HFF-Myc (cell line): ENCODE data around the gene PRPF19.

ENCODE experiments used
- DNase-seq: peaks from one replicate; pipeline ENCODE4 v3.0.0-alpha.2; 2011; ENCODE audit warnings: low read depth; ENCODE audit errors: extremely low read depth
- H3K4me3 ChIP-seq: replicated peaks from 2 replicates; pipeline ENCODE4 v1.5.1; 2011; ENCODE audit warnings: low read depth, mild to moderate bottlenecking, control low read depth, low read length
- CTCF ChIP-seq: IDR thresholded peaks from 2 replicates; pipeline ENCODE4 v1.5.1; 2012; ENCODE audit warnings: mild to moderate bottlenecking, low read depth, low read length, control low read depth; ENCODE audit errors: missing control alignments

Gene PRPF19

GRCh38 chr11:60929764-60930163 is 23.4 kb upstream of the PRPF19 start:
- H3K4me3 ChIP-seq: no peak overlapping the region
- TF ChIP-seq CTCF: no peak
- DNase-seq: no peak

- no peak for TF ChIP-seq CTCF
- H3K4me3 ChIP-seq: no peak overlapping the region
- no peak for DNase-seq
These were observed 22.2 kb upstream of the PRPF19 start for GRCh38 chr11:60928563-60929001.

- H3K4me3 ChIP-seq: no peak overlapping the region
- no peak for TF ChIP-seq CTCF
- DNase-seq: no peak
These were observed 21.2 kb upstream of the PRPF19 start for GRCh38 chr11:60927600-60927999.

DNA sequence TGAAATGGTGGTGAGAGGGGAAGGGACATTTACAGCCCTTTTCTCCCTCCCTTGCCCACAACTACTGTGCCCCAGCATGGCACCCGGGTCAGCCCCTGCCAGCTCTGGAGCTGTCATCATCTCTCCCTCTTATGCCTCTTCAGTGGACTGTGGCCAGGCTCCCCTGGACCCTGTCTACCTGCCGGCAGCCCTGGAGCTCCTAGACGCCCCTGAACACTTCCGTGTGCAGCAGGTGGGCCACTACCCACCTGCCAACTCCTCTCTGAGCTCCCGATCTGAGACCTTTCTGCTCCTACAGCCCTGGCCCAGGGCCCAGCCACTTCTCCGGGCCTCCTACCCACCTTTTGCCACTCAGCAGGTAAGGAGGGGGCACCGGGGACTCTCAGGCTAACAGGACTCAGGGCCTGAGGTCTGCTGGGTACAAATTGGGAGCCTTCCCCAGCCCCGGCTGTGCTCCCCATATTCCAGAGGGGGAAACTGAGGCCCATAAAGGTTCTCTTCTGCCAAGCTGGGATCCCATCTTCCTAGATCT is 20.7 kb upstream of the PRPF19 start:
- TF ChIP-seq CTCF: no peak
- no peak overlapping the region for H3K4me3 ChIP-seq
- DNase-seq: no peak

DNA sequence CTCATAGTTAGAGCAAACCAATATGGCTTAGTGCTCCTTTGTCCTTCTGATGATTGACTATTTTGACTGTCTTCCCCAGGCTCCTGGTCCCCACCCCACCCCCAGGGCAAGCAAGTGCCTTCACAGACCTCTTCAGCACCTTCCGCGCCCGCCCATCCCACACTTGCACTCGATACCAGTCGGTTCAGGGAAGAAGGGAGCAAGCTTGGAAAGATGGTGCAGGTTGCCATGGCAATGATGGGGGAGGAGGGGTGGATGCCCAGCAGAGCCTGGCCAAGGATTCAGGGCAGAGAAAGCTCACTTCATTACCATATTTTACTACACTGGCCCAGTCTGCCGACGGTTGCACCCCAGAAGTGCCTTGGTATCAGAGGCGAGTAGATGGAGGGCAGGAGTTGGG is 20.1 kb upstream of the PRPF19 start:
- no peak overlapping the region for H3K4me3 ChIP-seq
- TF ChIP-seq CTCF: no peak
- no peak for DNase-seq

GRCh38 chr11:60925868-60926267 is 19.5 kb upstream of the PRPF19 start:
- H3K4me3 ChIP-seq: peak overlapping the region; percentile 75
- no peak for DNase-seq
- TF ChIP-seq CTCF: no peak
